ENCODE data around the gene ACTR3. TPM values are rescaled to one million over a fixed set of nuclear protein-coding genes. Genes with fewer than 3 reads are reported as not detected.

The ACTR3 gene
- total and polyA plus RNA-seq, 2 of the 8 experiments (the other 6 are each of a cell fraction or from before 2014, with no cell fraction given): 51.7 to 184 TPM

DNA sequence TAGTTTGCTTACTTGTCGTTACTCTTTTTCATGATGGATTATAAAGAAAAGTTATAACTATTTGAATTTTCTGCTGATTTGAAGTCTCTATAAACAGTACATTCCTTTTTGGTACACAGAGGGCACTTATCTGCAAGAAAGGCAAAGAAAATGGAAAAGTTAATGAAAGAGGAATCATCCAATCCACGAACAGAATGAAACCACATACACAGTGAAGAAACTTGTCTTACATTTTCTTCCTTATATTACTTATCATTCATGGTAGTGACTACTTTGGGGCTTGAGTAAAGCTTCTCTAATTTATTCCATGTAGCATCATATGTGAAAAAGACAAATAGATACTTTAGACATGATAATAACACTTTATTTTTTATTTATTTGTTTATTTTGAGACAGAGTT lies 14.8 kb upstream of the ACTR3 start:
- no peaks in the 10 kb centered on the region for H3K23me2 ChIP-seq (ENCODE audit: low read depth, low read length)
- H4K91ac ChIP-seq (replicated peaks; ENCODE audit: insufficient read length, low read length): no peak overlapping the region
- no peaks in the 10 kb centered on the region for H3K36me3 ChIP-seq (ENCODE audit: control insufficient read depth in 2 of 4, insufficient read depth in 4 of 4, low read length in 3 of 4)
- H3K9me3 ChIP-seq (ENCODE audit: insufficient read depth in 2 of 2, low read depth in 1 of 2, low read length in 1 of 2): no peaks in the 10 kb centered on the region
- no peak overlapping the region for H3K18ac ChIP-seq (ENCODE audit: extremely low read depth, low read length)
- H2AK5ac ChIP-seq (ENCODE audit: low read depth, low read length): no peak overlapping the region
- no peak overlapping the region for H3K4me3 ChIP-seq (ENCODE audit: extremely low read depth in 1 of 4, insufficient read depth in 2 of 4, low read depth in 3 of 4, low read length in 4 of 4)
- H2BK120ac ChIP-seq (replicated peaks; ENCODE audit: low read depth, low read length): no peak overlapping the region
- no peaks in the 10 kb centered on the region for H3K79me1 ChIP-seq (ENCODE audit: low read depth, low read length)
- no peak overlapping the region for H4K5ac ChIP-seq (ENCODE audit: insufficient read length, low read depth, low read length)
- whole genome bisulfite sequencing, 2 experiments (ENCODE audit: extremely low coverage in 1 of 2, insufficient coverage in 1 of 2, insufficient read length in 1 of 2, insufficient replicate concordance in 2 of 2, low coverage in 1 of 2, low lambda C conversion rate in 2 of 2, missing lambda C conversion rate in 1 of 2): 93% methylated on average over 2 of the region's 2 CpGs; no CpG with 5 or more reads in 1 of the 2 experiments
- no peak overlapping the region for H2BK12ac ChIP-seq (ENCODE audit: low read depth, low read length)
- H2BK5ac ChIP-seq (ENCODE audit: low read depth, low read length): no peak overlapping the region
- H3K23ac ChIP-seq (ENCODE audit: insufficient read length): no peak overlapping the region
- no peak overlapping the region for H3K4ac ChIP-seq (replicated peaks; ENCODE audit: insufficient read length, low read depth, low read length)
- no peak overlapping the region for H3K4me2 ChIP-seq (ENCODE audit: insufficient read depth in 1 of 2, low read depth in 2 of 2, low read length in 2 of 2)
- peaks cover 0 to 2% of the 10 kb centered on the region in 2 experiments for H4K20me1 ChIP-seq (replicated peaks in 1 of 2; ENCODE audit: control insufficient read depth in 1 of 2, insufficient read depth in 2 of 2, low read length in 2 of 2)
- ChIA-PET POLR2A (ENCODE audit: partially characterized antibody) (interaction anchor here (1.0 to 5.6 kb wide), 2 partner anchors 14 to 119 kb away, joined by 3 to 50 read pairs; partner anchors contain the start of genes ACTR3 and SLC35F5), CTCF (ENCODE audit: partially characterized antibody) (interaction anchor here (1.6 to 1.9 kb wide), 2 partner anchors 10 to 123 kb away, joined by 4 read pairs; no protein-coding TSS in a partner anchor)
- TF ChIP-seq TBP (IDR thresholded peaks at IDR 0.05; ENCODE audit: low read depth, low read length): no peak
- TF ChIP-seq NANOG (IDR thresholded peaks at IDR 0.05; ENCODE audit: insufficient read depth, low read depth, low read length, poor library complexity, severe bottlenecking): no peak
- no peak for TF ChIP-seq RFX5 (IDR thresholded peaks at IDR 0.05; ENCODE audit: borderline replicate concordance, low read depth, low read length)
- no peak for TF ChIP-seq CBX5 (IDR thresholded peaks at IDR 0.05; ENCODE audit: low read depth, low read length)
- no peaks in the 10 kb centered on the region for H3K79me2 ChIP-seq (ENCODE audit: control insufficient read depth in 1 of 2, insufficient read depth in 2 of 2, low read length in 2 of 2)
- no peak for FAIRE-seq
- H3K14ac ChIP-seq (ENCODE audit: insufficient read length): no peak overlapping the region
- no peak overlapping the region for H2BK15ac ChIP-seq (ENCODE audit: low read length)
- no peak overlapping the region for H3K56ac ChIP-seq (replicated peaks; ENCODE audit: insufficient read length, low read depth, low read length)
- H3K27me3 ChIP-seq (replicated peaks in 1 of 4; ENCODE audit: control insufficient read depth in 3 of 4, extremely low read depth in 1 of 4, insufficient read depth in 3 of 4, low read length in 3 of 4): no peaks in the 10 kb centered on the region
- H3K27ac ChIP-seq (ENCODE audit: low read depth, low read length): no peak overlapping the region
- peaks cover 0 to 3% (median 0%) of the 10 kb centered on the region in 4 experiments; a peak in 1 of 7 replicates for H3K4me1 ChIP-seq (replicated peaks in 1 of 4; ENCODE audit: control insufficient read depth in 3 of 4, insufficient read depth in 4 of 4, low read length in 3 of 4)
- DNase-seq (ENCODE audit: low read depth in 1 of 2, low spot score in 2 of 2): no peak
- no peak overlapping the region for H3K9ac ChIP-seq (replicated peaks in 1 of 4; ENCODE audit: extremely low read depth in 1 of 4, low read depth in 3 of 4, low read length in 3 of 4)
- H2AFZ ChIP-seq (ENCODE audit: low read length): no peak overlapping the region
- H4K8ac ChIP-seq (ENCODE audit: extremely low read depth, insufficient read depth, low read length): no peak overlapping the region
- no peak overlapping the region for H2BK20ac ChIP-seq (ENCODE audit: low read length)
